ENCODE measurements around the gene CXCR3. TPM values are rescaled to one million over a fixed set of nuclear protein-coding genes. Genes with fewer than 3 reads are reported as not detected.
"Not testable (repeated sequence)": the region's sequence is repeated elsewhere in the genome, so short reads cannot be mapped to it uniquely, and the experiment has no call there.

The CXCR3 gene
- polyA plus RNA-seq, 1 donor, result 1.3 TPM

DNA sequence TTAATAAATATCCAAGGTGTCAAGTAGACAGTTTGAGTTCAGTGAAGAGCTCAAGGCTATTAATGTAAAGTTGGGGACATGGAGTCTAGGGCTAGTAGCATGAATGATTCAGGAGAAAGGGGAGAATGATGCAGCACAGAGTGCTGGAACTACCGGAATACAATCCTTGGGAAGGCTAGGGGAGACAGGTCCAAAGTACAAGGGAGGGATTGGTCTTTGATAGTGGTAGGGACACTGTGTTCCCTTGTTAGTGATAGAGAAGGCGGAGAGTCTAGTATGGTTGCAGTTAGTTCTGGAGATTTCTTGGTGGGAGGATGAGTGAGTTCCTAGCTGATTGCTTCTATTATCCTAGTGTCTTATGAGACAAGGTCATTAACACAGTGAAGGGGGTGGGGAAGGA, 31.4 kb downstream of the CXCR3 start:
- Histone ChIP-seq H3K4me3 (ENCODE audit: low read length) (no peak overlapping the region), H3K9me3 (ENCODE audit: control insufficient read depth, low read depth, low read length) (no peaks in the 10 kb centered on the region), H3K36me3 (ENCODE audit: control insufficient read depth, insufficient read depth, low read length) (no peaks in the 10 kb centered on the region), H3K27me3 (ENCODE audit: control insufficient read depth, insufficient read depth, low read length) (no peaks in the 10 kb centered on the region), H3K4me1 (ENCODE audit: control insufficient read depth, insufficient read depth, low read length) (no peaks in the 10 kb centered on the region), H3K27ac (ENCODE audit: low read length) (no peak overlapping the region)
- no CpG with 5 or more reads among the region's 2 CpGs for WGBS (ENCODE audit: insufficient coverage, low lambda C conversion rate)
- DNase-seq, result peak; percentile 40 to 74

DNA sequence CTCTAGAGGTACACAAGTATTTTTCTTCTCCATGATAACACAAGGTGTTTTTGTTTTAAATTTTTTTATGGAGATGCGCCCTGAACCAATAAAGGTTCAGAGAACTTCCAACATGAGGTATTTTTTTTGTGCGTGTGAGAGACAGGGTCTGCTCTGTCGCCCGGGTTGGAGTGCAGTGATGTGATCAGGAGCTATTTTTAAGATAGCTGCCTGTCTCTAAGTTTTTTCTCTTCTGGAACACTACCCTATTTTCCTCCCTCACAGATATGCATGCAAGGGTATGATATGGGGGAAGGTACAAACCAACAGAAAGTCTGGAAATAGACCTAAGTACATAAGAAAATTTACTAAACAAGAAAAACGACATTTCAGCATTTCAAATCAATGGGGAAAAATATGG, 37.1 kb downstream of the CXCR3 start:
- Histone ChIP-seq H3K4me3 (ENCODE audit: low read length) (no peak overlapping the region), H3K9me3 (ENCODE audit: control insufficient read depth, low read depth, low read length) (no peaks in the 10 kb centered on the region), H3K36me3 (ENCODE audit: control insufficient read depth, insufficient read depth, low read length) (peaks cover 4% of the 10 kb centered on the region), H3K27me3 (ENCODE audit: control insufficient read depth, insufficient read depth, low read length) (no peaks in the 10 kb centered on the region), H3K4me1 (ENCODE audit: control insufficient read depth, insufficient read depth, low read length) (no peaks in the 10 kb centered on the region), H3K27ac (ENCODE audit: low read length) (no peak overlapping the region)
- no CpG with 5 or more reads among the region's 5 CpGs for WGBS (ENCODE audit: insufficient coverage, low lambda C conversion rate)
- no peak for DNase-seq

DNA sequence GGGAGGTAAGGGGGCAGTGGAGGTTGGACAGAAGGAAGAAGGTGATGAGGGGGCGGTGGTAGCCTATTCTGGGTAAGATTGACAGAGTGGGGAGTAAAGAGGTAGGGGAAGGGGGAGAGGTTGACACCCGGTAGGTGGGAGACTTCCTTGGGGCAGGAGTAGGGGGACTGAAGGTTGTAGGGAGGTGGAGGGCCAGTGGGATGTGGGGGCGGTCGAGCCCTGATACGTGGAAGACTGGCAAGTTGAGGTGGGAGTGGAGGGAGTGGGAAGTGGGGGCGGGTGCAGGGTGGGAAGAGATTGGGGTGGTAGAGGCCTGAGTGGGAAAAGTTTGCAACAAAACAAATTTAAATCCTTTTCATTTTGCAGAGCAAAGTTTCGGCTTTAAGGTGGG, 38.3 kb downstream of the CXCR3 start:
- H3K4me3 ChIP-seq (ENCODE audit: low read length), result no peak overlapping the region
- WGBS (ENCODE audit: insufficient coverage, low lambda C conversion rate), result no CpG with 5 or more reads among the region's 7 CpGs
- H3K36me3 ChIP-seq (ENCODE audit: control insufficient read depth, insufficient read depth, low read length), result peaks cover 11% of the 10 kb centered on the region
- H3K9me3 ChIP-seq (ENCODE audit: control insufficient read depth, low read depth, low read length), result no peaks in the 10 kb centered on the region
- no peaks in the 10 kb centered on the region for H3K27me3 ChIP-seq (ENCODE audit: control insufficient read depth, insufficient read depth, low read length)
- no peaks in the 10 kb centered on the region for H3K4me1 ChIP-seq (ENCODE audit: control insufficient read depth, insufficient read depth, low read length)
- no peak for DNase-seq
- H3K27ac ChIP-seq (ENCODE audit: low read length), result no peak overlapping the region

DNA sequence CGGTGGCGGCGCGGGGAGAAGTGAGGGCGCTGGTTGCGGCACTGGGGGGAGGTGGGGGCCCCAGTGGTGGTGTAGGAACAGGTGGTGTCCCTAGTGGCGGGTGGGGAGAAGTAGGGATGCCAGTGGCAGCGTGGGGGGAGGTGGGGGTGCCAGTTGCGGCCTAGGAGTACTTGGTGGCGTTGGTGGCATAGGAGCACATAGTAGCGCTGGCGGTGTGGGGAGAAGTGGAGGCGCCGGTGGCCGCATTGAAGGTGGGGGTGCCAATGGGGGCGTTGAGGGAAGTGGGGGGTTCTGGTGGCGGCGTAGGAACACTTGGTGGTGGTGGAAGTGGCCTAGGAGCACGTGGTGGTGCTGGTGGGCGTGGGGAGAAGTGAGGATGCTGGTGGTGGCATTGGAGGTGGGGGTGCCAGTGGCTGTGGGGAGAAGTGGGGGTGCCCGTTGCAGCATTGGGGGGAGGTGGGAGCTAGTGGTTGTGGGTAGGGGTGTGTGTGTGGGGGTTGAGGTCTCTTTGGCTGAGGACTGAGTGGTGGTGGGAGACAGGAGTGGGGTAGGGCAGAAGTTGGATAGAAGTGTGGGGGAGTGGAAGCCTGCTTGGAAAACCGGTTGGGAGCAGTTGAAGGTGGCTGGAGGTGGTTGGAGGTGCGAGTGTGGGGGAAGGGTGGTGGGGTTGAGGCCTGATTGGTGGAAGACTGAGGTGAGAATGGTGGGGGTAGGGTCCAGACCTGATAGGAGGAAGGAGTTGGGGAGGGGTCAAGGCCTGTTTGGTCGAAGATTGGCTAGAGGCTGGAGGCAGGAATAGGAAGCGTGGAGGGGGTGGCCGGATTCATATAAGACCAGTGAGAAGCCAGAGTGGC, 38.9 kb downstream of the CXCR3 start:
- H3K4me1 ChIP-seq (ENCODE audit: control insufficient read depth, insufficient read depth, low read length), result no peaks in the 10 kb centered on the region
- no peaks in the 10 kb centered on the region for H3K9me3 ChIP-seq (ENCODE audit: control insufficient read depth, low read depth, low read length)
- H3K36me3 ChIP-seq (ENCODE audit: control insufficient read depth, insufficient read depth, low read length), result peaks cover 14% of the 10 kb centered on the region
- no peak overlapping the region for H3K4me3 ChIP-seq (ENCODE audit: low read length)
- H3K27ac ChIP-seq (ENCODE audit: low read length), result no peak overlapping the region
- H3K27me3 ChIP-seq (ENCODE audit: control insufficient read depth, insufficient read depth, low read length), result no peaks in the 10 kb centered on the region
- WGBS (ENCODE audit: insufficient coverage, low lambda C conversion rate), result no CpG with 5 or more reads among the region's 26 CpGs
- DNase-seq, result no peak

DNA sequence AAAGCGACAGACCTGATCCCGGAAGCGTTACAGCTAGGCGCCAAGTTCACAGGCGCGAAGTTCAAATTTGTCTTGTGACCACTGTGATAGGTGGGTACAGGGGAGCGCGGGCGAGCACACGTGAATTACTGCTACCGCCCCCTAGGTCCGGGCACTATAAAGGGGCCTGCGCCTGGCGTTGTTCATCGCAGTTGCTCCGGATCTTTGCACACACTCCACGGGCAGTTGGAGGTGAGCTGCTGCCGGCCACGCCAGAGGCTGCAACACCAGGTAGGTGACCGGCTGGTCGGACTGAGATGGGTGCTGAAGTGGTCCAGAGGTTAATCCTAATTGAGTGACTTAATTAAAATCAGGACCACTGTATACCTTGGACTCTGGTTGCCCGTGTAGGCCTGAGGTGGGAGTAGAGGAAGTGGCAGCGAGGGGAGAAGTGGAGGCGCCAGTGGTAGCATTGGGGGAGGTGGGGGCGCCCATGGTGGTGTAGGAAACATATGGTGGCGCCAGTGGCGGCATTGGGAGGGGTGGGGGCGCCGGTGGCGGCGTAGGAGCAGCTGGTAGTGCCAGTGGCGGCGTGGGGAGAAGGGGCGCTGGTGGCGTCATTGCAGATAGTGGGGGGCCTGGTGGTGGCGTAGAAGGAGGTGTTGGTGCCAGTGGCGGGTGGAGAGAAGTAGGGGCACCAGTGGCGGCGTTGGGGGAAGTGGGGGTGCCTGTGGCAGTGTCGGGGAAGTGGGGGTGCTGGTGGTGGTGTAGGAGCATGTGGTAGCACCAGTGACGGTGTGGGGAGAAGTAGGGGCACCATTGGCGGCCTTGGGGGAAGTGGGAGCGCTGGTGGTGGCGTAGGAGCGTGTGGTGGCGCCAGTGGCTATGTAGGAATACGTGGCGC, 39.8 kb downstream of the CXCR3 start, which contains the start of gene GCNA:
Gene GCNA, plus strand, starts transcription at position 185 of the 883 bp plus-strand sequence. CDS start 2,385 bp downstream, outside the sequence.
- Histone ChIP-seq H3K27me3 (ENCODE audit: control insufficient read depth, insufficient read depth, low read length) (no peaks in the 10 kb centered on the region), H3K4me1 (ENCODE audit: control insufficient read depth, insufficient read depth, low read length) (no peaks in the 10 kb centered on the region), H3K36me3 (ENCODE audit: control insufficient read depth, insufficient read depth, low read length) (peaks cover 18% of the 10 kb centered on the region), H3K9me3 (ENCODE audit: control insufficient read depth, low read depth, low read length) (no peaks in the 10 kb centered on the region), H3K4me3 (ENCODE audit: low read length) (no peak within 1 kb of the TSS), H3K27ac (ENCODE audit: low read length) (no peak within 1 kb of the TSS)
- no peak for DNase-seq
- WGBS (ENCODE audit: insufficient coverage, low lambda C conversion rate), result no CpG with 5 or more reads among the region's 48 CpGs

DNA sequence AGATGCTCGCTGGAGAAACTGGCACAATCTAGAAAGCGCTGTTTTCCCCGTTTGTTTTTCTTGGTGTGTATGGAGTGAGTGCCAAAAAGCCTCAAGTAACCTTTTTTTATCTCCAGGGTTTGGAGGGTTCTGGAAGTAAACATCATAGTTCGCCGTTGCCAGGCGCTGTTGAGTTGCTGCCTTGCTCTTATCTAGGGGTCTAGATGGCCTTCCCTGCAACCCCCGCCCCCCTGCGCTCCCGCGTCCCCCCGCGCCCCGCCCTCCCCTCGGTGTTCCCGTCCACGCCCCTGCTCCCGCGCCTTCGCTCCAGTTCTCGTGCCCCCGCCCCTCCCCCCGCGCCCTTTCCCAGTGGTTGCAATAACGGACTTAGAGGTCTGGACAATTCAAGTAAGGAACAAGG, 40.6 kb downstream of the CXCR3 start:
- Histone ChIP-seq H3K4me3 (ENCODE audit: low read length) (no peak overlapping the region), H3K4me1 (ENCODE audit: control insufficient read depth, insufficient read depth, low read length) (no peaks in the 10 kb centered on the region), H3K36me3 (ENCODE audit: control insufficient read depth, insufficient read depth, low read length) (peaks cover 22% of the 10 kb centered on the region), H3K27ac (ENCODE audit: low read length) (no peak overlapping the region), H3K9me3 (ENCODE audit: control insufficient read depth, low read depth, low read length) (no peaks in the 10 kb centered on the region), H3K27me3 (ENCODE audit: control insufficient read depth, insufficient read depth, low read length) (no peaks in the 10 kb centered on the region)
- no peak for DNase-seq
- WGBS (ENCODE audit: insufficient coverage, low lambda C conversion rate), result no CpG with 5 or more reads among the region's 24 CpGs

DNA sequence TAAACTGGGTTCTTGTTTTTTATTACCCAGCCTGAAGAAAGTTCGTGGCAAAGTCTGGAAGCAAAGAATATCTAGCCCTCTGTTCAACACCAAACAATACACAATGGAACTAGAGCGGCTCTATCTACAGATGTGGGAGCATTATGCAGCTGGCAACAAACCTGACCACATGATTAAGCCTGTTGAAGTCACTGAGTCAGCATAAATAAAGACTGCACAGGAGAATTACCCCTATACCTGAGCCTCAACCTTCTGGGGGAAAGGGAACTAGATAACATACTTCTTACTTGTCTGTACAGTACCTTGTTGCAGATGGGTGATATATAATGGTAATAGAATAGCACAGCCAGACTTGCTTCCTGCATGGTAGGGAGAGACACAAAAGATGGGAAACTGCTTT, 44.7 kb downstream of the CXCR3 start:
- Histone ChIP-seq H3K27ac (ENCODE audit: low read length) (no peak overlapping the region), H3K4me3 (ENCODE audit: low read length) (no peak overlapping the region), H3K4me1 (ENCODE audit: control insufficient read depth, insufficient read depth, low read length) (no peaks in the 10 kb centered on the region), H3K27me3 (ENCODE audit: control insufficient read depth, insufficient read depth, low read length) (no peaks in the 10 kb centered on the region), H3K36me3 (ENCODE audit: control insufficient read depth, insufficient read depth, low read length) (peaks cover 34% of the 10 kb centered on the region), H3K9me3 (ENCODE audit: control insufficient read depth, low read depth, low read length) (no peaks in the 10 kb centered on the region)
- DNase-seq, result no peak
- WGBS (ENCODE audit: insufficient coverage, low lambda C conversion rate), result no CpG with 5 or more reads among the region's 2 CpGs

DNA sequence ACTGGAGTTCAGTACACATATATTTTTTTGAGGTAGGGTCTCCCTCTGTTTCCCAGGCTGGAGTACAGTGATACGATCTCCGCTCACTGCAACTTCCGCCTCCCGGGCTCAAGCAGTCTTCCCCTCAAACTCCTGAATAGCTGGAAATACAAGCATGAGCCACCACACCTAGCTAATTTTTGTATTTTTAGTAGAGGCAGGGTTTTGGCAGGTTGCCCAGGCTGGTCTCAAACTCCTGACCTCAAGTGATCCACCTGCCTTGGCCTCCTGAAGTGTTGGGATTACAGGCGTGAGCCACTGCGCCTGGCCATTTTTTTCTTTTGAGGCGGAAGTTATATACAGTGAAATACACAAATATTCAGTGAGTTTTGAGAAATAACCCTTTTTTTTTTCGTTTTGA, 46.9 kb downstream of the CXCR3 start:
- H3K27ac ChIP-seq (ENCODE audit: low read length); H3K27me3 ChIP-seq (ENCODE audit: control insufficient read depth, insufficient read depth, low read length); DNase-seq; H3K4me3 ChIP-seq (ENCODE audit: low read length); H3K9me3 ChIP-seq (ENCODE audit: control insufficient read depth, low read depth, low read length); H3K4me1 ChIP-seq (ENCODE audit: control insufficient read depth, insufficient read depth, low read length): not testable (repeated sequence)
- WGBS (ENCODE audit: insufficient coverage, low lambda C conversion rate), result no CpG with 5 or more reads among the region's 8 CpGs
- H3K36me3 ChIP-seq (ENCODE audit: control insufficient read depth, insufficient read depth, low read length), result peaks cover 43% of the 10 kb centered on the region

Other genes with a start within 250 kb of the CXCR3 start
- gene OGT, start 85.4 kb downstream of the CXCR3 start, polyA plus RNA-seq, result 239 TPM
- gene GCNA, start 40.1 kb downstream of the CXCR3 start, polyA plus RNA-seq, result 1.6 TPM
- not detected for gene CXorf49, start 99.8 kb upstream of the CXCR3 start, polyA plus RNA-seq
- gene CXorf49B, start 144.8 kb upstream of the CXCR3 start, polyA plus RNA-seq, result not detected

Data from large intestine (tissue), 3 donors.